SU-DHL-6 (cell line): ENCODE data around the gene SCARB2.

Source experiments
- H2AFZ ChIP-seq: fragments of 200-600 bp; sonication (generic); 2 replicates; pipeline ENCODE4 v1.6.1; 2014; ENCODE audit warnings: low read depth, mild to moderate bottlenecking, moderate library complexity, mixed read lengths, antibody characterized with exemption, low read length; ENCODE audit not compliant: severe bottlenecking
- H3F3A ChIP-seq: fragments of 200-600 bp; shearing (Covaris generic); 2 replicates; pipeline ENCODE4 v1.6.0; 2016; ENCODE audit warnings: antibody characterized with exemption, mild to moderate bottlenecking; ENCODE audit not compliant: insufficient read depth
- H3K27ac ChIP-seq: fragments of 200-600 bp; sonication (generic); 2 replicates; pipeline ENCODE4 v1.5.1; 2016; ENCODE audit warnings: low read depth, mild to moderate bottlenecking, low read length, moderate library complexity, mixed read lengths
- H3K27me3 ChIP-seq: fragments of 200-600 bp; sonication (generic), shearing (Covaris generic); 2 replicates; pipeline ENCODE4 v1.6.0; 2014; ENCODE audit warnings: mild to moderate bottlenecking, low read length
- H3K36me3 ChIP-seq: fragments of 200-600 bp; sonication (generic); 2 replicates; pipeline ENCODE4 v1.6.1; 2014; ENCODE audit warnings: mild to moderate bottlenecking, low read length, mixed read lengths
- H3K4me2 ChIP-seq: fragments of 300-600, 200-600 bp; shearing (Covaris generic), sonication (generic); 2 replicates; pipeline ENCODE4 v1.6.0; 2014; ENCODE audit warnings: low read length, low read depth, mild to moderate bottlenecking; ENCODE audit not compliant: poor library complexity, severe bottlenecking
- H3K4me3 ChIP-seq: fragments of 200-600 bp; sonication (generic); 2 replicates; pipeline ENCODE4 v1.5.1; 2014; ENCODE audit warnings: antibody characterized with exemption, low read length, mild to moderate bottlenecking, mixed read lengths; ENCODE audit not compliant: insufficient read depth, poor library complexity, severe bottlenecking
- H3K79me2 ChIP-seq: fragments of 200-600 bp; sonication (generic); 2 replicates; pipeline ENCODE4 v1.6.1; 2014; ENCODE audit warnings: mild to moderate bottlenecking, low read length, moderate library complexity; ENCODE audit not compliant: insufficient read depth
- H3K9ac ChIP-seq: fragments of 200-600 bp; sonication (generic); 2 replicates; pipeline ENCODE4 v1.7.0; 2014; ENCODE audit warnings: mild to moderate bottlenecking, low read length
- H3K9me2 ChIP-seq: fragments of 200-600 bp; sonication (generic); replicated peaks from 2 replicates; pipeline ENCODE4 v1.6.1; 2014; ENCODE audit warnings: low read length; ENCODE audit not compliant: insufficient read depth
- H3K9me3 ChIP-seq: fragments of 200-600 bp; sonication (generic); 2 replicates; pipeline ENCODE4 v1.6.1; 2014; ENCODE audit warnings: low read length, mixed read lengths; ENCODE audit not compliant: insufficient read depth
- H4K20me1 ChIP-seq: fragments of 200-600 bp; sonication (generic); 2 replicates; pipeline ENCODE4 v1.6.1; 2014; ENCODE audit warnings: low read depth, mild to moderate bottlenecking, antibody characterized with exemption, low read length, moderate library complexity, mixed read lengths
- CTCF ChIP-seq: fragments of 200-600 bp; sonication (generic); IDR thresholded peaks from one replicate; pipeline ENCODE4 v1.5.1; 2017; ENCODE audit warnings: antibody characterized with exemption, mild to moderate bottlenecking, low read length, moderate library complexity; ENCODE audit not compliant: insufficient read depth, poor library complexity, severe bottlenecking
- EZH2phosphoT487 ChIP-seq: fragments of 200-600 bp; sonication (generic), shearing (Covaris generic); conservative IDR thresholded peaks from 2 replicates; pipeline ENCODE4 v1.6.1; 2018; ENCODE audit warnings: mild to moderate bottlenecking, antibody characterized with exemption, low read length, moderate library complexity, mixed read lengths

Gene SCARB2

GRCh38 chr4:76207549-76207948 lies 6.1 kb downstream of the SCARB2 start:
- Histone ChIP-seq H3K9ac (no peak overlapping the region), H3K4me3 (no peak overlapping the region), H4K20me1 (no peaks in the 10 kb centered on the region), H3K36me3 (no peaks in the 10 kb centered on the region), H3K27me3 (no peaks in the 10 kb centered on the region), H3K27ac (no peak overlapping the region), H2AFZ (no peak overlapping the region), H3K9me2 (no peaks in the 10 kb centered on the region), H3K4me2 (no peak overlapping the region), H3K9me3 (no peaks in the 10 kb centered on the region), H3K79me2 (no peaks in the 10 kb centered on the region), H3F3A (no peaks in the 10 kb centered on the region)
- no peak for TF ChIP-seq EZH2phosphoT487
- TF ChIP-seq CTCF = no peak

GRCh38 chr4:76206222-76206942 lies 7.2 kb downstream of the SCARB2 start:
- Histone ChIP-seq H3K9me2 (no peaks in the 10 kb centered on the region), H3K79me2 (no peaks in the 10 kb centered on the region), H3K9me3 (no peaks in the 10 kb centered on the region), H3K27ac (no peak overlapping the region), H3K27me3 (no peaks in the 10 kb centered on the region), H3K36me3 (no peaks in the 10 kb centered on the region), H3K4me2 (no peak overlapping the region), H3F3A (no peaks in the 10 kb centered on the region), H3K9ac (no peak overlapping the region), H3K4me3 (no peak overlapping the region), H2AFZ (no peak overlapping the region), H4K20me1 (no peaks in the 10 kb centered on the region)
- no peak for TF ChIP-seq CTCF
- no peak for TF ChIP-seq EZH2phosphoT487

- Histone ChIP-seq H3K27me3 (no peaks in the 10 kb centered on the region), H4K20me1 (no peaks in the 10 kb centered on the region), H3K27ac (no peak overlapping the region), H3K79me2 (no peaks in the 10 kb centered on the region), H2AFZ (no peak overlapping the region), H3F3A (no peaks in the 10 kb centered on the region), H3K9me2 (no peaks in the 10 kb centered on the region), H3K36me3 (no peaks in the 10 kb centered on the region), H3K9ac (no peak overlapping the region), H3K9me3 (no peaks in the 10 kb centered on the region), H3K4me3 (no peak overlapping the region), H3K4me2 (no peak overlapping the region)
- TF ChIP-seq EZH2phosphoT487 (no peak), CTCF (no peak)
These were observed 8.1 kb downstream of the SCARB2 start for GRCh38 chr4:76205476-76205875.
